Measurements from ENCODE around the gene CADM1.

GRCh38 chr11:115469361-115469760 lies 34.9 kb downstream of the CADM1 start:
- TF ChIP-seq CTCF (conservative IDR thresholded peaks at IDR 0.05; ENCODE audit: low read depth, low read length), result no peak
- TF ChIP-seq EZH2 (IDR thresholded peaks at IDR 0.05; ENCODE audit: borderline replicate concordance, low read depth, low read length, poor library complexity, severe bottlenecking), result no peak
